ENCODE data around the gene DIAPH2. TPM values are rescaled to one million over a fixed set of nuclear protein-coding genes. Genes with fewer than 3 reads are reported as not detected.

The DIAPH2 gene
- total and polyA plus RNA-seq, 9 of the 15 experiments (the other 6 are each of a cell fraction or from before 2014, with no cell fraction given), result 0.01 to 0.18 (median 0.07) TPM; not detected in 1

DNA sequence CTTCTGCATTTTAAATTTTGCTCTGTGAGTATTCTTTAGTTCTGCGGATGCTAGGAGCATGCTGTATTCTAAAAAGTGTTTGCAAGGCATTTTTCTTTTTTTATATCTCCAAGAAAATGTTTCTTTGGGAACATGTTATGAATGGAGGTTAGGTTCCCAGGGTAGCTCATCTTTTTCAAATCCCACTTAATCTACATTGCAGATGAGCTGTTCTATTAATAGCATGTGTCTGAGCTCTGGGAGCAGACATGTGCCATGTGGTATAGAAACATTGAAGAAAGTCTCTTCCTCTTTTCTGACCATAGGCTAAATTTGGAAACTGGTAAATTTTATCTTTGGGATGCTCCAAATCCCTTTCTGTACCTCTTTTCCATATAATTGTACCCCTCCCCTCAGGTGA lies 23.2 kb downstream of the DIAPH2 start (continued):
- TF ChIP-seq, protein P1, sequence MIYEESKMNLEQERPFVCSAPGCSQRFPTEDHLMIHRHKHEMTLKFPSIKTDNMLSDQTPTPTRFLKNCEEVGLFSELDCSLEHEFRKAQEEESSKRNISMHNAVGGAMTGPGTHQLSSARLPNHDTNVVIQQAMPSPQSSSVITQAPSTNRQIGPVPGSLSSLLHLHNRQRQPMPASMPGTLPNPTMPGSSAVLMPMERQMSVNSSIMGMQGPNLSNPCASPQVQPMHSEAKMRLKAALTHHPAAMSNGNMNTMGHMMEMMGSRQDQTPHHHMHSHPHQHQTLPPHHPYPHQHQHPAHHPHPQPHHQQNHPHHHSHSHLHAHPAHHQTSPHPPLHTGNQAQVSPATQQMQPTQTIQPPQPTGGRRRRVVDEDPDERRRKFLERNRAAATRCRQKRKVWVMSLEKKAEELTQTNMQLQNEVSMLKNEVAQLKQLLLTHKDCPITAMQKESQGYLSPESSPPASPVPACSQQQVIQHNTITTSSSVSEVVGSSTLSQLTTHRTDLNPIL (CRISPR knock-in tag; IDR thresholded peaks at IDR 0.05), result no peak
- TF ChIP-seq PTRF (tag; IDR thresholded peaks at IDR 0.05), result no peak
- TF ChIP-seq PCBP1 (IDR thresholded peaks at IDR 0.05; ENCODE audit: low read depth, low read length, poor library complexity, severe bottlenecking), result no peak
- TF ChIP-seq, protein P2, sequence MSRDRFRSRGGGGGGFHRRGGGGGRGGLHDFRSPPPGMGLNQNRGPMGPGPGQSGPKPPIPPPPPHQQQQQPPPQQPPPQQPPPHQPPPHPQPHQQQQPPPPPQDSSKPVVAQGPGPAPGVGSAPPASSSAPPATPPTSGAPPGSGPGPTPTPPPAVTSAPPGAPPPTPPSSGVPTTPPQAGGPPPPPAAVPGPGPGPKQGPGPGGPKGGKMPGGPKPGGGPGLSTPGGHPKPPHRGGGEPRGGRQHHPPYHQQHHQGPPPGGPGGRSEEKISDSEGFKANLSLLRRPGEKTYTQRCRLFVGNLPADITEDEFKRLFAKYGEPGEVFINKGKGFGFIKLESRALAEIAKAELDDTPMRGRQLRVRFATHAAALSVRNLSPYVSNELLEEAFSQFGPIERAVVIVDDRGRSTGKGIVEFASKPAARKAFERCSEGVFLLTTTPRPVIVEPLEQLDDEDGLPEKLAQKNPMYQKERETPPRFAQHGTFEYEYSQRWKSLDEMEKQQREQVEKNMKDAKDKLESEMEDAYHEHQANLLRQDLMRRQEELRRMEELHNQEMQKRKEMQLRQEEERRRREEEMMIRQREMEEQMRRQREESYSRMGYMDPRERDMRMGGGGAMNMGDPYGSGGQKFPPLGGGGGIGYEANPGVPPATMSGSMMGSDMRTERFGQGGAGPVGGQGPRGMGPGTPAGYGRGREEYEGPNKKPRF (IDR thresholded peaks at IDR 0.05; ENCODE audit: low read depth, low read length), result no peak
- no peak for TF ChIP-seq ETV6 (IDR thresholded peaks at IDR 0.05; ENCODE audit: borderline replicate concordance in 1 of 2, low read depth in 2 of 2, low read length in 1 of 2)
- TF ChIP-seq ETV6 (CRISPR knock-in tag; IDR thresholded peaks at IDR 0.05; ENCODE audit: borderline replicate concordance), result no peak
- no peak for TF ChIP-seq HLTF (IDR thresholded peaks at IDR 0.05)
- no peak for TF ChIP-seq ZNF76 (CRISPR knock-in tag; IDR thresholded peaks at IDR 0.05; ENCODE audit: borderline replicate concordance)
